Measurements from ENCODE around the gene FRMPD1.
"Not testable (repeated sequence)": the region's sequence is repeated elsewhere in the genome, so short reads cannot be mapped to it uniquely, and the experiment has no call there.

Gene FRMPD1, protein sequence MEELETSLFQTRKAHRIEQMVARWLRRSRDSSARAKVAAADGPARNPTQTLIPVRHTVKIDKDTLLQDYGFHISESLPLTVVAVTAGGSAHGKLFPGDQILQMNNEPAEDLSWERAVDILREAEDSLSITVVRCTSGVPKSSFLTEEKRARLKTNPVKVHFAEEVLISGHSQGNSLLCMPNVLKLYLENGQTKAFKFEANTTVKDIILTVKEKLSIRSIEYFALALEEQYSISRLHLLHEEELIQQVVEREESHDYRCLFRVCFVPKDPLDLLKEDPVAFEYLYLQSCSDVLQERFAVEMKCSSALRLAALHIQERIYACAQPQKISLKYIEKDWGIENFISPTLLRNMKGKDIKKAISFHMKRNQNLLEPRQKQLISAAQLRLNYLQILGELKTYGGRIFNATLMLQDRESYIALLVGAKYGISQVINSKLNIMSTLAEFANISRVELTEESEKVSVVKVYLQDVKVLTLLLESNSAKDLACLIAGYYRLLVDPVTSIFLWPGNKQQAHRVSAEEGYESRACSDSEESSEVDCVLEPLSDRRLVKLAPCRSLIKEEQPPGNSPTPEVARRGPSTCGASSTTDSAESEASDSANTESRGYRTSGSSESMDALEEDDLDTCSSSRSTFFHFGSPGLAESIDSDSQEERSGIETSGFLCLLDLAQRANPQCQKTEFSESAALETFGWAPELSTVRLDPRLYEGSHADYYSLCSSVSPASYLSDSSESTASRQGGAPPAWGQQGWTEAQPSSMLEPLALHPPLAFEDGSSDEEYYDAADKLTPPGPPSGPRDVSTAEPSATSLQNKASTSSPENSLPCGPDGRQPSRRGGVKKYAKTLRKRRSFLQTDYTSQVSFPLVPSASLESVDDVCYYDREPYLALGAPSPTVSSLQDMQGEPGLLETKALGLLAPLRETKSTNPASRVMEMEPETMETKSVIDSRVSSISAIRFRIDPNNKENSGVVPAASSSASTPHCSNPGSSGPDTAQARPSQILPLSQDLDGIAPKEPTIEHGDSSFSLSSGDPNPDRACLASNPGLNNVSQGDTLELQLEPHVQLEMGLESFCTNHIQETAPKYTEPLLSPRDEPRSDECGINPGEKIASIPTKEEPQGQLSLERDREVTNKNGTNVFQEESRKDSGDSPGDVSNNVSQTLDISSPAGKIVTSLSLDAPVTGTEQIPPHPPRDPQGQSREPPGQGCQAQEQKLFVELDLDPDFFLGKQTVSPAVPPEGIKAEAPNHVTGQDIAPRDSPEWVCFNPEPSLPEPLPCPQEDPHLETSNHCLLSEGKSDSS (N-terminal part only)

DNA sequence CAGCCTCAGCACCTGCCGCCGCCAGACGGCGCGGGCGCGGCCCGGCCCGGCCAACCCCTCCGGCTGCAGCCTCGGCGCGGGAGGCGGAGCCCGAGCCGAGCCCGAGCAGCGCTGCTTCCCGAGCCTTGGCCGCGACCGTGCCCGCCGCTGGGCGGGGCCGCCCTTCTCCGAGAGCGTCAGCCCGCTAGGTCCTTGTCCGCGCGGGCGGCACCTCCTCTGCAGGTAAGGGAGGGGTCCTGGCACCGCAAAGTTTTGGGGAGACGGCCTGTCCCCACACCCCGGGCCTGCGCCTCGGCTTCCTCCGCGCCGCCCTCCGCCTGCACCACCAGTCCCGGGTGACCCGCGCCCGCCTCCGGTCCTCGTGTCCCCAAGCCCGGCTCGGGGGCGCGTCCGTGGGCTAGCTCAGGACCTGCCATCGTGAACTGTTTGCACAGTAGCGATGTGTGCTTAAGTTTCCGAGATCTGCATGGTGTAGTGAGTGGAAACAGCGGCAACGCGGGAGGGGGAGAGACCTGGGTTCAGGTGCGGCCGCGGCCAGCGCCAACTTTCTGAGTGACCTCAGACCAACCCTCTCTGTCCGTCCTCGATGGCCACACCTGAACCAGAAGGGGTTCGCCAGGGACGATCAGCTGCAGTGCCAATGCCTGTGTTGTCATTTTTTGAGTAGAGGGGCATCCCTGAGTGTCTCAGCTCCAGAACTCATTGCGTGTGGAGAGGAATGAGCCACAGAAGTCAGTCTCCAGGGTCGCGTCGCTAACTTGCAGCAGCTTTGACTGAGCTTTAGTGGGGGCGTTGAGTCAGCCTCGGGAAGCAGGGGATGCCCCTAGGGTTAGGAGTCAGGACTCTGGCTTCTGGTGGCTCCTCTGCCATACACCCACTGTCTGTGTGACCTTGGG is at the start of gene FRMPD1:
Gene FRMPD1 (plus strand): TSS at position 82 of the 896 bp plus-strand sequence. CDS start 41,688 bp downstream, outside the sequence.
- DNase-seq, result peak; percentile 43

DNA sequence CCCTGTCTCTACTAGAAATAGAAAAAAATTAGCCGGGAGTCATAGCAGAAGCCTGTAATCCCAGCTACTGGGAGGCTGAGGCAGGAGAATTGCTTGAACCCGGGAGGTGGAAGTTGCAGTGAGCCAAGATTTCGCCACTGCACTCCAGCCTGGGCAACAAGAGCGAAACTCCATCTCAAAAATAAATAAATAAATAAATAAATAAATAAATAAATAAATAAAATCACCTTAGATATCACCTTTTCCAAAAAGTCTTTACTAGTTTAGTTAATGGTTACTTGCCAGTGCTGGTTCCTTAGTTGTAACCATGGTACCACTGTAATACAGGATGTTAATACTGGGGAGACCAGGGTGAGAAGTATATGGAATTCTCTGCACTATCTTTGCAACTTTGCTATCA is 48.7 kb upstream of the FRMPD1 start:
- DNase-seq, result not testable (repeated sequence)

DNA sequence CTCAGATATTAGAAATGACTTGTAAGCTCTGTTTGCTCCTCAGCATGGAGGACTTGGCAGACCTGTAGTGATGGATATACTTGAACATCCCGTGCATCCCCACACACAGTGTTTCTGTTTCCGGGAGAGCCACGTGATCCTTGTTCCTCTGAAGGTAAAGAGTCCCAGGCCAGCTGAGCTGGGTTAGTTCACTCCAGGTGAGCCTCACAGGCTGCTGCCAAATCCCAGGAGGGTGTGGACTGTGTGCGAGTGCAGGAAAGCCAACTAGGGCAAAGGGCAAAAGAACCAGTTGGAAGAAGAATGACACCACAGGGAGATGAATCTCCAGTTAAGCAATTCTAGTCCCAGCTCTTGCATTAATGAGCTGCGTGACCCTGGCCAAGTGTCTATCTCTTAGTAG is 47.9 kb upstream of the FRMPD1 start:
- DNase-seq, result no peak

DNA sequence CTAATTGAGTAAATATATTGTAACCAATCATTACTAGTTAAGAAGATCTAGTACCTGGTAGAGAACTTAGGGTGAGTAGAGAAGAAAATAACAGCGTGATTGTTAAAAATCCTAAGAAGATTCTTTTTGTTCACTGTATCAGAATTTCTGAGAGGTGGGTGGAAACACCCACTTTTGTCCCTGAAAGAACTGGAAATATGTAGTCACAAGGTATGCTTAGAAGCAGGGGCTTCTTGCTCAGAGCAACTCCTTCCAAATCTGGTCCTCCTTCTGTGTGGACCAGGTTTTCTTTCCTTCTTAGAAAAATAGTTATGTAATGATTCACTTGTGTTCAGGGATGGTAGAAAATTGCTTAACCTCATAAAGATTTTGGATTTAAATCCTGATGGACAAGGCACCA is 46.5 kb upstream of the FRMPD1 start:
- DNase-seq, result no peak

DNA sequence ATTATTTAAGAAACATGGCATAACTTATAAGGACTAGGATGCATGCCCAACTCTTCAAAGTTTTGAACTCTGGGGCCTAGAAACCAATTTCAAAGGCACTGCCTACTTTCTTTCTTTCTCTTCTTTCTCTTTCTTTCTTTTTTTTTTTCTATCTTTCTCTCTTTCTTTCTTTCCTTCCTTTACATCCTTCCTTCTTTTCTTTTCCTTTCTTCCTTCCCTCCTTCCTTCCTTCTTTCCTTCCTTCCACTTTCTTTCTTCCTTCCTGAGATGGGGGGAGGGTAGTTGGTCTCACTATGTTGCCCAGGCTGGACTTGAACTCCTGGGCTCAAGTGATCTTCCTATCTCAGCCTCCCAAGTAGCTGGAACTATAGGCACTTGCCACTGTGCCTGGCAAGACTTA is 42.5 kb upstream of the FRMPD1 start:
- no peak for DNase-seq

DNA sequence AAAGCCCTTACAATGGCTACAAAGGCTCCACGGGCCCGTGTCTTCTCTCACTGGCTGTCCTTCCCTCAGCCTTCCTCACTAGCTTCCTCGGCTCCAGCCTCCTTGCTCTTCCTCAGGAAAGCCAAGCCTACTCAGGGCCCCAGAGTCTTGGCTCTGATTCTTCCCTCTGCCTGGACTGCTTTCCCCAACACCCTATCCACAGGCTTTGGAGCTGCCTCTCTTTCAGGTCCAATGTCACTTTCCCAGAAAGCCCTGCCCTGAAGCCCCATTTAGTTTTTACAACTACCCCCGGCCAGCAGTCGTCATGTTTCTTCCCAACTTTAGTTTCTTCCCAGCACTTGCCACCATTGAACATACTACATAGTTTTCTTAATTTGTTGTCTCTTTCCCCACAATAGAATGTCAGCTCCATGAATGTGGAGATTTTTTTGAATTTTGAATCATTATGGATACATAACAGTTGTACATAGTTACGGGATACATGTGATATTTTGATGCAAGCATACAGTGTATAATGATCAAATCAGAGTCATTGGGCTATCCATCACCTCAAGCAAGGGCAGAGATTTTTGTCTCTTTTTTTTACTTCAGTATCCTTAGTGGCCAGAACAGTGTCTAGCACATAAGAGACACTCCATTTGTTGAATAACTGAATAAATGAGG is 40.9 kb upstream of the FRMPD1 start:
- DNase-seq, result no peak

DNA sequence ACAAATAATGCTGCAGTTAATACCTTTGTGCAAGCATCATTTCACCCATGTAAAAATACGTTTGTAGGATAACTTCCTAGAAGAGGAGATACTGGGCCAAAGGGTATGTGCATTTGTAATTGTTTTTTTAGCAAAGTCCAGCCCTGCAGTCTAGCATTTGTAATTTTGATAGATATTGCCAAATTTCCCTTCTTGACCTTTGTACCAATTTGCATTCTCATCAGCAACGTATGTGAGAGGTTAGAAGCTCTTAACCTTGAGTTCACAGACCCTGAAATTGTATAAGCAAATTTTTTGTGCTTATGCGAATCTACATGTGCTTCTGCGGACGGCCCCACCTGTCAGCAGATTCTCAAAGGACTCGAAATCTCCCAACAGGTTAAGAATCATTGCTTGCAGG is 39.7 kb upstream of the FRMPD1 start:
- no peak for DNase-seq

DNA sequence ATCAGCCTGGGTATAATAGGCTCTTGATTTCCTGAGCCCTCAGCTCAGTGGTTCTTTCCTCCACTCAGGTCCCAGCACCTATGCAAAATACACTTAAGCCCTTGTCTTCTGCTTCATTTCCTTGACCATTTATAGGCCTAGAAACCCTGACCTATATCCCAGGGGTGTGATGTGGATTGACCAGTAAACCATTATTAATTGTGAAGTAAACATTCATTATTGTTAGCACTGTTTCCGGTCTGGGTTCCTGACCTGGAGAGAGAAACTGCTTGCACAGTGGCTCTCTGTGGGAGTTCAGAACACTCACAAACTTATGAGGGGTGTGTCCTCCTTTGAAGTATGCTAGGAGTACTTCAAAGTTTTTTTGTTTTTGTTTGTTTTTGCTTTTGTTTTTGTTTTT is 38.8 kb upstream of the FRMPD1 start:
- DNase-seq, result no peak

DNA sequence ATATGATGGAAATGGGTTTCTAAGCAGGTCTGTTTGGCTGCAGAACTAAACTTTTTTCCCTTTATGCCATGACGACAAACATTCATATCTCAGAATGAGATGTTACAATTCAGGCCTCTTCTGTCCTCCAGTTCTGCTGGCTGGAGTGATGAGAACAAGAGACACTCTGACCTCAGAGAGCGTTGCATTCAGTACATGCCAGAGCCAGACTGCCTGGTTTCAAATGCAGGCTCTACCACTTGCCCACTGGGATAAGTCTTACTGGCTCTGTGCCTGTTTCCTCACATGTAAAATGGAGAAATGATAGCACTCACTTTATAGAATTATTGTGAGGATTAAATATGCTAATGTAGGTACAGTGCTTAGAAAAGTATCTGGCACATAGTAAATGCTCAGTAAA is 33.6 kb upstream of the FRMPD1 start:
- DNase-seq, result no peak

DNA sequence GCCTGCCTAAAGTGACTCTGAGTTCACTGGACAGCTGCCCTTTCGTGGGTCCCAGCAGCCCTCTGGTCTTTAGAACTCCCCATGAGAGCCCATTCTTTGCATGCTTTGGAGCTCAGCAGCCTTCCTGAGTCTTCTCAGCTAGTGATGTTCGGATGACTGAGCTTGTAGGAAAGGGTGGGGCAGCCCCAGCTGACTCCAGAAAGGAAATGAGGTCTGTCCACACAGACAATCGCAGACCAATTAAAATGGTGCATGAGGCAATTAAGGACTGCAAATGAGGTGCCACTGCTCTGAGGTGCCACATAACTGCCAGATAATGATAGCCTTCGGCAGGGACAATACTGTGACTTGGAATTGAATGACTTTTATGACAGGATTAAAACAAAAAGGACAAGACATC is 32.9 kb upstream of the FRMPD1 start:
- no peak for DNase-seq

DNA sequence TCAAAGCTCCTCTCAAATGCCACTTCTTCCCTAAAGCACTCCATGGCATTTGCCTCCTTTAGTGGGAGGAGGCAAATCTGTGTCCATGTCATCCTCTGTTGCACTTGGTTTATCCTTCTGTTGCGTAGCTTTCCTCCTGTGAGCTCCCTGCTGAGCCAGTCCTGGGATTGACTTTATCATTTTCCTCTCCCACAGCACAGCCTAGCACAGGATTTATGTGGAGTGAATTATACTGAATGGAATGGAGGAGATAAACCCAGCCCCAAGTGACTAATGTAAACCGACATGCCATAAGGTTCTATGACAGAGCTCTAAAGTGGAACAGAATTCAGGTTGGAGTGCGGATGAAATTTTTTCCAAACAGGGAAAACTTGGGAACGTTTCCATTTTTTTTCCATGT is 31.9 kb upstream of the FRMPD1 start:
- DNase-seq, result no peak

DNA sequence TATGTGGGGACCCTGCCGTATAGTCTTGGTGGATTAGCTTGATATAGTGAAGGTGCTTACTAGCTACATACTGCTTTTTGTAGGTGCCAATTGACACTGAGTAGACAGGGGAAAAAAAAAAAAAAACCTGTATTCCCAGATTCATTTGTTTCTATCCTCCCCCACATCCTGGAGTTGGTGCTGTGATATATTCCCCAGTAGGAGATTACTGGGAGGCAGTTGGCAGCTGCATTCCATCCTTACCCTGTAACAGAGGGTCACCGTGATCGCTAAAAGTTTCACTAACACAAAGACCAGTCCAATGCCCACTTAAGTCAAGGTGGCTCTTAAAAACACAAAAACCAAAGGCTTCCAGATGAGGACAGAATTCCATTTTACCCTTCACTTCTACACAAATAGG is 30.9 kb upstream of the FRMPD1 start:
- DNase-seq, result no peak

DNA sequence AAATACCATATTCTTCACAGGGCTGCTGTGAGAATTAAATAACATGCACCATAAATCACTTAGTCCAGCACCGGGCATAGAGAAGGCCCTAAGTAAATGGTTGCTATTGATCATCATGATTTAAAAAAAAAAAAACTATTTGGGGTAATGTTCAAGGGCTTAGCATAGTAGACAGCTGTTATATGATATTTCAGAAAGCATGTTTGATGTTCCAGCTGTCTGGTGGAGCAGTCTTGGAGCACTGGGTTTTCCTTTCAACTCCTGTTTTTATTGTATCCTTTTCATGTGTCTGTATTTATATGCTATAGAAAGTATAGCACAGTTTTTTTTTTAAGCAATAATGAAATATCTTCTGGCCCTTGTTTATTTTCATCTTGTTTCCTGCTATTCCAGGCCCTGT is 30.4 kb upstream of the FRMPD1 start:
- no peak for DNase-seq

DNA sequence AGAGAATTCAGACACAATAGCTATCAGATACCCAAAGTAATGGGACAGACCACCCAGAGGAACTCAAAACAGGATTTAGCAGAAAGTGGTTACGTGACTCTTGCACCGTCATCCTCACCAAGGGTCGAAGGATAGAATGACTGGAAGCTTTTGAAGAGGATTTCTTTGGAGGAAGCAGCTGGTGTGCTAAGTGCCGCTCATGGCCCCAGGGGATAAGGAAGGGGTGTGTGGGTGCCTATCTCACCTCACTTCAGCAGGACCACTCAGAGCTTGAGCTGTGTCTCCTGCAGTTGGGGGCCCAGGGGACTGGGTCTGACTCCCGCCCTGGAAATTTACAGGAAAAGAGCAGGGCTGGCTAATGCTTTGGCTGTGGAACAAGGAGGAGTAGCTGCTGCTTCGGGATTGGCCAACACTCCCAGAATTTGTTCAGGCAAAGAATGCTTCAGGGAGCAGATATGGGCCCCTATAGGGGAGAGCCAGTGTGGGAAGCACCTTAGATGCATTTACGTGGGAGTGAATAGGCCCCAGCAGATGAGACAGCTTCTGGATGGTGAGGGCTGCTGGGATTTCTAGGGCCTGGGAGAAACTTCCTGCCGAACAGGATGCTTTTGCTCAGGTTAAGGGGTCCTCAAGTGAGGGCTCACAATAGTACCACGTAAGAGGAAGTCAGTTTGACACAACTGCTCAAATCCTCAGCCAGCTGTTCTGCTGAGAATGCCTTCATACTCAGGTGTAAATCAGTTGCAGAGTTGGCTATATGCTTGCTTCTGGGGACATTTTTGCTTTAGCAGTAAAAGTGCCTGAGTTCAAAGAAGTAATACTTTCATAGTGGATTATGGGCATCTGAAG is 29.3 kb upstream of the FRMPD1 start:
- DNase-seq, result no peak

DNA sequence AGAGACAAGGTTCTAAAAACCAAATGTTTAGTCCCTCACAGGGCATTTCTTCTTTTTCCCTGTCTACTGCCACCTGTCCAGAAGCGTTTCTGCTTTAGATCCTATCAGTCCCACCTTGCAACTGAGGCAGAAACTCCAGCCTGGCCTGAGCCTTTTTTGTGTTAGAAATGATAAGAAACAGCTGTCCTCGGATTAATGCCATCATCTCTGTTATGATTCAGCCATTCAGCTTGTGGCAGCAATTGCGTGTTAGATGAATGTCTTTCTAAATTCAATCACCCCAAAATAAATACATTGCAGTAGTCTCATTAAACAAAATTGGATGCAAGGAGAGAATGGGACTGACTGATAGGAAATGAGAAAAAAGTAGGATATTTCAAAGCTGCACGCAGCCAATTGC is 28.3 kb upstream of the FRMPD1 start:
- DNase-seq, result no peak

DNA sequence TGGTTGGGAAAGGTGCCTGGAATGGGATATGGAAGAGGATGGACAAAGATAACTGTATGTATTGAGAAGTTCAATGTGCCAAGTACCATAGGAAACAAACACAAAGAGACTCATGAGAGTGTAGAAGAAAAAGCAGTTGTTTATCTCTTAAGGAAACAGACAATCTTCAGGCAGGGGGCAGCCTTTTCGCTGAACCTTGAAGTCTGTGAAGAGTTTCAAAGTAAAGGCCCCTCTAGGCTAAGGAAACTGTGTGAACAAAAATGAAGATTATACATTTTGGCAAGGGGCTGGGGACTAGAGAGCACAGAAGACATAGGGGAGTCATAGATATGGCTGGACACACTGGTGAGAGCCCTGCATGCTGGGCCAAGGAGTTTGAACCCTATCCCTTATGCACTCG is 27.5 kb upstream of the FRMPD1 start:
- no peak for DNase-seq

DNA sequence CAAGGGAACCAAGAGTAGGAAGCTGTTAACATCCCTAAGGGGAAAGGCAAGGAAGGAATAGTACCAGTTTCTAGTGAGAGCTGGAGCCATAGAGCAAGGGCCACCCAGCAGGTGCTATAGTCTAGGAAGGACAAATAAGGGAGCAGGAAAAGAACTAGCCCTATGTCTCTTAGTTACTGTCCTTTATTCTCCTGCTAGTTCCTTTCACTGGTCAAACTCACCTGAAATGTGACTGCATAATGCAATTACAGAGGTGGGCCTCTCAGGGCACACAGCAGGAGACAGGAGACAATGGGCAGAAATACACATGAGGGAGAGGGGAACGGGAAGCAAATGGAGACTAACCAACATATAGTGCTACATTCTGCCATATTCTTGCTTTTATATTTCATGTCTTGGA is 26.7 kb upstream of the FRMPD1 start:
- DNase-seq, result no peak

DNA sequence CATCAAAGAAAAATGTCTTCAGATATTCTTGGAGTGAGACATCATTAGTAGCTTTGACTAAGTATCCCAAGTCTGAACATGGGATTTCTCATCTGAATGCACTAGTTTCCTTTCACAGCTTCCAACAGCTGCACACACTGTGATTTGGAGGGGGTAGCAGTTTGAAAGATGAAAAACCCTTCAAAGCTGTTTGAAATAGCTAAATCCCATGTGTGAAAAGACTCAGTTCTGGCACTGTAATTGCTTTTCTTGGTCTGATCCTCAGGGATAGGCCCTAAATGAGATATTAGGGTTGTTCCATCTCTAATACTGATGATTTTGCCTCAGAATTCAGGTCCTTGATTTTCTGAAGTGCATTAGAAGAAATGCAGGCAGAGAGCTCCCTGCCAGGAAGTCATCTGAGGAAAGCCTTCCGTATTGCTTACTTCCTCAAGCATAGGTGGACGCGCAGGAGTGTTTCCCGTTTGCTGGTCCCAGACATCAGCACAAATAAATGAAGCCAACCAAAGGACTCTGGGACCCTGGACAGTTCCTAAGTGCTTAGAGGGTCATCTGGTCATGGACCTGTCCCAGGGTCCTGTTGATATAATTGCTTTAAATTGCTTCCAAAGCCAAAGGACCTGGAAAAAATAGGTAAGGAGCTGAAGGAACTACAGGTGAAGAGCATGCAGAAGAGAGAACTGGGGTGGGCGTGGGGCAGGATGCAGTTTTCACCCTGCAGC is 25.6 kb upstream of the FRMPD1 start:
- no peak for DNase-seq

DNA sequence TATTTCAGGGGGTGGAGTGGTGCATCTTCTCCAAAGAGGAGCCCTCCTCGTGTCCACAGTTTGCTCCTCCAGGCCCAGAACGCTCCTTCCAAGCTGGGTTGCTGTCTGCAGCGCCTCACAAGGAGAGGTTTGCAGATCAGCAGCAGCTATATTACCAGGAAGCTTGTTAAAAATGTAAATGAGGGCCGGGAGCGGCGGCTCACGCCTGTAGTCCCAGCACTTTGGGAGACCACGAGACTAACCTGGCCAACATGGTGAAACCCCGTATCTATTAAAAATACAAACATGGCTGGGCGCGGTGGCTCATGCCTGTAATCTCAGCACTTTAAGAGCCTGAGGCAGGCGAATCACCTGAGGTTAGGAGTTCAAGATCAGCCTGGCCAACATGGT is 25.0 kb upstream of the FRMPD1 start:
- DNase-seq, result no peak

DNA sequence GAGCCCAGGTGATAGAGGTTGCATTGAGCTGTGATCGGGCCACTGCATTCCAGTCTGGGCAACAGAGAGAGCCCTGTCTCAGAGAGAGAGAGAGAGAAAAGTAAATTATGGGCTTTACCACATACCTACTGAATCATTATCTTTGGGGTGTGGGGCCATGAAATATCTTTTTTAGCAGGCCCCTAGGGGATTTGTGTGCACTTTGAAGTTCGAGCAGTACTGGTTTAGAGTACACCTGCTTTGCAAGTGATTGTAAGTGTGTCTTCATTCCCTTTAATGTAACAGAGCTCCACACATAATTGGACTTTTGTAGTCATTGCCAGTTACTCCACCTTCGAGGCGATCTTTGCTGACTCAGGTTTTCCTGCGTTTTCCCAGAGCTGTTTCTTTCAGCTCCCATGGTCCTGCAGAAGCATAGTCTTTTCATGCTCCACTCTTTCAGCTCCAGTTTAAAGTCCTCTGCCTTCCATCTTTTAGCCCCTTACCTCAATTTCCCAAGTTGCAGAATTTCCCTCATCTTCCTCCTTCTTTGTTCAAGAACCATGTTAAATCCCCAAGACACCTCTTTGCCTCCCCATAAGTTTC is 24.0 kb upstream of the FRMPD1 start:
- DNase-seq, result no peak

Measured in stimulated activated CD4-positive, alpha-beta T cell treated with anti-CD3 and anti-CD28 coated beads, Interleukin-1b, Interleukin-23, amount 100 ng/mL, for 48 hours (primary cell).